ENCODE results near the gene REEP3.

GRCh38 chr10:63614371-63614891 is 93.2 kb downstream of the REEP3 start:
- no peak for TF ChIP-seq MXI1 (IDR thresholded peaks at IDR 0.05; ENCODE audit: borderline replicate concordance, low read depth, low read length)
- TF ChIP-seq, protein P1, sequence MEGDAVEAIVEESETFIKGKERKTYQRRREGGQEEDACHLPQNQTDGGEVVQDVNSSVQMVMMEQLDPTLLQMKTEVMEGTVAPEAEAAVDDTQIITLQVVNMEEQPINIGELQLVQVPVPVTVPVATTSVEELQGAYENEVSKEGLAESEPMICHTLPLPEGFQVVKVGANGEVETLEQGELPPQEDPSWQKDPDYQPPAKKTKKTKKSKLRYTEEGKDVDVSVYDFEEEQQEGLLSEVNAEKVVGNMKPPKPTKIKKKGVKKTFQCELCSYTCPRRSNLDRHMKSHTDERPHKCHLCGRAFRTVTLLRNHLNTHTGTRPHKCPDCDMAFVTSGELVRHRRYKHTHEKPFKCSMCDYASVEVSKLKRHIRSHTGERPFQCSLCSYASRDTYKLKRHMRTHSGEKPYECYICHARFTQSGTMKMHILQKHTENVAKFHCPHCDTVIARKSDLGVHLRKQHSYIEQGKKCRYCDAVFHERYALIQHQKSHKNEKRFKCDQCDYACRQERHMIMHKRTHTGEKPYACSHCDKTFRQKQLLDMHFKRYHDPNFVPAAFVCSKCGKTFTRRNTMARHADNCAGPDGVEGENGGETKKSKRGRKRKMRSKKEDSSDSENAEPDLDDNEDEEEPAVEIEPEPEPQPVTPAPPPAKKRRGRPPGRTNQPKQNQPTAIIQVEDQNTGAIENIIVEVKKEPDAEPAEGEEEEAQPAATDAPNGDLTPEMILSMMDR (conservative IDR thresholded peaks at IDR 0.05; ENCODE audit: low read depth, low read length) = no peak
- no peak for TF ChIP-seq RAD21 (IDR thresholded peaks at IDR 0.05; ENCODE audit: low read length)
- no peak for TF ChIP-seq POLR2A (IDR thresholded peaks at IDR 0.05; ENCODE audit: low read depth, low read length)
- TF ChIP-seq RCOR1 (IDR thresholded peaks at IDR 0.05; ENCODE audit: insufficient replicate concordance, low read length) = no peak
- no peak for TF ChIP-seq NFE2L2 (IDR thresholded peaks at IDR 0.05; ENCODE audit: low read depth, low read length)
- TF ChIP-seq CEBPB (IDR thresholded peaks at IDR 0.05; ENCODE audit: low read depth, low read length) = no peak; the same call in 1 of the 2 replicates
- no peak for TF ChIP-seq SMC3 (IDR thresholded peaks at IDR 0.05; ENCODE audit: low read depth, low read length)

All from IMR-90 (cell line).